Adrenal gland (tissue), 12 donors: ENCODE results near the gene PLCG2. TPM values are rescaled to one million over a fixed set of nuclear protein-coding genes. Genes with fewer than 3 reads are reported as not detected.

ENCODE experiments used
- DNase-seq, 7 donors: peaks; one replicate each; pipeline ENCODE4 v3.0.0-alpha.2; 2019 to 2020
- H3K27ac ChIP-seq, 5 donors: fragments of 200-600 bp; sonication (generic) in 4 of 5; 1 replicate in 3 of 5; 2 replicates in 2 of 5; pipeline versions ENCODE4 v1.5.1 to v1.8.0; 2016 to 2020; ENCODE audit warnings: mild to moderate bottlenecking in 1 of 5
- H3K27me3 ChIP-seq: fragments of 200-600 bp; 2 replicates; pipeline ENCODE4 v1.8.0; 2021
- H3K36me3 ChIP-seq, 2 donors: fragments of 200-600 bp; replicated peaks in 1 of 2; 1 replicate in 1 of 2; 2 replicates in 1 of 2; pipeline versions ENCODE4 v1.5.1 to v1.8.0; 2018 to 2022
- H3K4me1 ChIP-seq, 2 donors: fragments of 200-600 bp; replicated peaks in 1 of 2; 1 replicate in 1 of 2; 2 replicates in 1 of 2; pipeline versions ENCODE4 v1.5.1 to v1.8.0; 2018 to 2021
- H3K4me3 ChIP-seq, 4 donors: fragments of 200-600 bp; sonication (generic) in 3 of 4; one replicate each; pipeline ENCODE4 v1.5.1; 2016 to 2018
- H3K9me3 ChIP-seq, 3 donors: fragments of 200-600 bp; sonication (generic) in 1 of 3; replicated peaks in 1 of 3; 1 replicate in 2 of 3; 2 replicates in 1 of 3; pipeline versions ENCODE4 v1.5.1 to v1.8.0; 2016 to 2021
- POLR2A ChIP-seq, 2 donors: fragments of 450-650 bp; IDR thresholded peaks; one replicate each; pipeline ENCODE4 v1.6.1; 2017; ENCODE audit warnings: antibody characterized with exemption in 2 of 2, mild to moderate bottlenecking in 2 of 2, moderate library complexity in 1 of 2
- WGBS, 4 donors: extraction: QIAGEN DNeasy Blood & Tissue Kit in 2 of 4; methylation state at CpG; one replicate each; pipeline versions ENCODE4 v1.1.5 to v1.1.7; 2013 to 2017; 5-methylcytosine and 5-hydroxymethylcytosine counted together
- intact Hi-C, 2 donors: fragments of 100-400 bp; cut with DNase I; formaldehyde crosslinking; loops; one replicate each; pipeline versions ENCODE4 v1.14.1 to v1.15.0; 2022 to 2023
- polyA plus RNA-seq, 3 donors: library from polyadenylated mRNA; stranded (reverse); fragments of 200-250 nt in 2 of 3; fragments of 350-450 nt in 1 of 3; fragmentation: Illumina TruSeq in 1 of 3; extraction: RNeasy Lipid Tissue Mini Kit (QIAGEN cat#74804) in 1 of 3; gene quantifications; one replicate each; pipeline ENCODE4 v1.2.3, GENCODE V29; 2013 to 2014
- total RNA-seq, 9 donors: library from RNA; depleted of rRNA in 4 of 9; stranded (reverse); fragments of >200 nt in 4 of 9; fragments of 120-200 nt in 1 of 9; fragmentation: NEBNext Ultra II Directional in 1 of 9; extraction: Animal tissue kit (Norgen Biotek cat#: 25700) in 1 of 9; gene quantifications; one replicate each; pipeline versions ENCODE4 v1.1.0 to v1.2.4, GENCODE V29; 2013 to 2023
- TF ChIP-seq, protein P1 (sequence below), 6 experiments: fragments of 450-650 bp in 4 of 6; fragments of 200-600 bp in 2 of 6; sonication (generic) in 1 of 6; IDR thresholded peaks; 1 replicate in 5 of 6; 2 replicates in 1 of 6; pipeline versions ENCODE4 v1.5.1 to v1.8.0; 2016 to 2021; ENCODE audit warnings: antibody characterized with exemption in 6 of 6, mild to moderate bottlenecking in 2 of 6, moderate library complexity in 1 of 6
- donor health status: healthy with polysubstance abuse.
- donor health status: Bipolar disorder and iron deficiency.
- donor health status: DM: yes; HTN: yes; CAD: no.
- donor health status: DM: no; HTN: no; CAD: no.
- donor health status: DM: no; HTN: no; CAD: no.
- donor health status: DM: yes; HTN: yes; CAD: no.

The PLCG2 gene
- total and polyA plus RNA-seq, 12 donors = 4.8 to 47.6 (median 10.9) TPM

DNA sequence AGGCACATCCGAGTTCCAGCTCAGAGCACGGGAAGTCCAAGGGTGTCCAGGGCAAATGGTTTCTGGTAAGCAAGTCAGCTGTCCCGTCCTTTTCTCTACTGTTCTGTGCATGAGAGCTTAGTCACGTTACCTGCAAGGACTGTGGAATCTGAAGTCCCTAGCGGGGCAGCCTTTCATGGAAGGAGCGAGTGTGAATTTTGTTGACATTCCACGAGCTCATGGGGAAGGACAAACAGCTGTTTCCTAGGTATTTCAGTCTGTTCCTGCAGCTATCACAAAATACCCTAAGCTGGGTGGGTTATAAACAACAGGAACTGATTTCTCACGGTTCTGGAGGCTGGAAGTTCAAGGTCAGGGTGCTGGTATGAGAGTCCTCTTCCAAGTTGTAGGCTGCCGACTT lies 122.9 kb downstream of the PLCG2 start:
- no peaks in the 10 kb centered on the region for H3K36me3 ChIP-seq

DNA sequence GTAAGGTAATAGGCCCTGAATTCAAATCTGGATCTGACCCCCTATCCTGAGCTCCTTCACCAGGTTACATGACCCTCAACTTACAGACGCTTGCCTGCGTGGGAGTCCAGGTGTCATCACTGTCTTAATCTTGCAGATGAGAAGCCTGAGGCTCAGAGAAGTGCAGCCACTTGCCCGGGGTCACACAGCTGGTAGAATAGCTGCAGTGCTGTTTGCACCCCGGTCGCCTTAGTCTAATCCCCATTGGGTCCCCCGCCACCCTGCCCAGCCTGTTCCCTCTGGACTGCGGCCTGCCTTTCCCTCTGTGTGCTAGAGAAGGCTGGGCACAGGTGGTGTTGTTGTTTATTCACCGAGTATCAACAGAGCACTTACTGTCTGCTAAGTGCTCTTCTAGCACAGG lies 125.2 kb downstream of the PLCG2 start:
- intact Hi-C loops = no loop called here

More for the DNA sequence above, 122.9 kb downstream of the PLCG2 start:
- Histone ChIP-seq H3K4me3 (no peak overlapping the region), H3K27me3 (no peaks in the 10 kb centered on the region), H3K27ac (peak overlapping the region in 1 of 5 donors; percentile 56), H3K9me3 (no peaks in the 10 kb centered on the region), H3K4me1 (no peaks in the 10 kb centered on the region)
- intact Hi-C loops = no loop called here
- 48 to 71% (median 62%) methylated on average over 9 of the region's 9 CpGs for WGBS, 4 donors
- TF ChIP-seq, protein P1, sequence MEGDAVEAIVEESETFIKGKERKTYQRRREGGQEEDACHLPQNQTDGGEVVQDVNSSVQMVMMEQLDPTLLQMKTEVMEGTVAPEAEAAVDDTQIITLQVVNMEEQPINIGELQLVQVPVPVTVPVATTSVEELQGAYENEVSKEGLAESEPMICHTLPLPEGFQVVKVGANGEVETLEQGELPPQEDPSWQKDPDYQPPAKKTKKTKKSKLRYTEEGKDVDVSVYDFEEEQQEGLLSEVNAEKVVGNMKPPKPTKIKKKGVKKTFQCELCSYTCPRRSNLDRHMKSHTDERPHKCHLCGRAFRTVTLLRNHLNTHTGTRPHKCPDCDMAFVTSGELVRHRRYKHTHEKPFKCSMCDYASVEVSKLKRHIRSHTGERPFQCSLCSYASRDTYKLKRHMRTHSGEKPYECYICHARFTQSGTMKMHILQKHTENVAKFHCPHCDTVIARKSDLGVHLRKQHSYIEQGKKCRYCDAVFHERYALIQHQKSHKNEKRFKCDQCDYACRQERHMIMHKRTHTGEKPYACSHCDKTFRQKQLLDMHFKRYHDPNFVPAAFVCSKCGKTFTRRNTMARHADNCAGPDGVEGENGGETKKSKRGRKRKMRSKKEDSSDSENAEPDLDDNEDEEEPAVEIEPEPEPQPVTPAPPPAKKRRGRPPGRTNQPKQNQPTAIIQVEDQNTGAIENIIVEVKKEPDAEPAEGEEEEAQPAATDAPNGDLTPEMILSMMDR (IDR thresholded peaks at IDR 0.05) = no peak
- no peak for TF ChIP-seq POLR2A (IDR thresholded peaks at IDR 0.05)
- DNase-seq = no peak

DNA sequence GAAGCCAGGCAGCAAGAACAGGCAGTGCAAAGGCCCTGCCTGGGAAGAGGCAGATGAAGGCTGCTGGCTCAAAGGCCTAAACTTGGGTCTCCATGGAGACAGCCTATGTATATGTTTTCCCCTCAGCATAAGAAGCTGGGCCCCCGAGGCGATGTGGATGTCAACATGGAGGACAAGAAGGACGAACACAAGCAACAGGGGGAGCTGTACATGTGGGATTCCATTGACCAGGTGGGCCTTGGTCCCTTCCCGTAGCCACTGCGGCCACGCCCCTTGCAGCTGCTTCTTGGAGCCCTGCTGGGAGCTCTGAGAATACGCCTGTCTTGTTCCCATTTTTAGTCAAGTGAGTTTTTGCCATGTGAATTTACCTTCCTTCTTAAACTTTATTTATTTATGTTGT lies 126.2 kb downstream of the PLCG2 start:
- intact Hi-C loops = no loop called here

More for the DNA sequence above, 125.2 kb downstream of the PLCG2 start:
- TF ChIP-seq, protein P1 (IDR thresholded peaks at IDR 0.05) = no peak
- Histone ChIP-seq H3K9me3 (no peaks in the 10 kb centered on the region), H3K27me3 (no peaks in the 10 kb centered on the region), H3K4me3 (no peak overlapping the region), H3K27ac (no peak overlapping the region), H3K36me3 (no peaks in the 10 kb centered on the region), H3K4me1 (no peaks in the 10 kb centered on the region)
- WGBS, 4 donors = 91 to 100% (median 93%) methylated on average over 6 to 8 of the region's 8 CpGs
- no peak for DNase-seq

DNA sequence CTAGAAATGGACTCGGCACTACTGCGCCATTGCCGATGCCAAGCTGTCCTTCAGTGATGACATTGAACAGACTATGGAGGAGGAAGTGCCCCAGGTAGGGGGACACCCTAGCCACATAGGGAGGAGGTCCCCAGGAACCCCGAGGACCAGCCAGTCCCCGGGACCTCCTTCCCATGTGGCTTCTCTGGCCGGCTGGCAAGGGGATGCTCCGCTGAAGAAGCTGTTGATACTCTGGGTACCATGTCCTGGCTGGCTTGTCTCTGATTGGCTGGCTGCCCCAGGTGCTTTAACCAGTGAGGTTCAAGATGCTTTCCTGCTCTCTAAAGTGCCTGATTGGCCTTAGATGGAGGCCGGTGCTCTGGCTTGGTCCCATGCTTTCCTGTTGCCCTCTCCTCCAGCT lies 128.6 kb downstream of the PLCG2 start:
- no peak for TF ChIP-seq POLR2A (IDR thresholded peaks at IDR 0.05)
- TF ChIP-seq, protein P1 (IDR thresholded peaks at IDR 0.05) = no peak
- WGBS, 4 donors = 78 to 86% (median 82%) methylated on average over 2 to 8 of the region's 8 CpGs
- intact Hi-C loops = no loop called here
- Histone ChIP-seq H3K36me3 (no peaks in the 10 kb centered on the region), H3K27me3 (no peaks in the 10 kb centered on the region), H3K9me3 (no peaks in the 10 kb centered on the region), H3K4me3 (no peak overlapping the region), H3K27ac (no peak overlapping the region), H3K4me1 (no peaks in the 10 kb centered on the region)
- no peak for DNase-seq

More for the DNA sequence above, 126.2 kb downstream of the PLCG2 start:
- Histone ChIP-seq H3K36me3 (no peaks in the 10 kb centered on the region), H3K27me3 (no peaks in the 10 kb centered on the region), H3K9me3 (no peaks in the 10 kb centered on the region), H3K27ac (no peak overlapping the region), H3K4me1 (no peaks in the 10 kb centered on the region), H3K4me3 (no peak overlapping the region)
- 90 to 95% (median 91%) methylated on average over 6 to 7 of the region's 7 CpGs for WGBS, 4 donors
- no peak for TF ChIP-seq POLR2A (IDR thresholded peaks at IDR 0.05)
- TF ChIP-seq, protein P1 (IDR thresholded peaks at IDR 0.05) = no peak
- DNase-seq = no peak
